OCI-LY3 (cell line): ENCODE results near the gene CFAP74.

Experiments used
- H2AFZ ChIP-seq: fragments of 200-600, 300-600 bp; shearing (Covaris generic); 2 replicates; pipeline ENCODE4 v1.6.0; 2014; ENCODE audit warnings: antibody characterized with exemption, low read depth, low read length
- H3K27ac ChIP-seq: fragments of 200-600, 300-600 bp; sonication (generic); 2 replicates; pipeline ENCODE4 v1.5.1; 2014; ENCODE audit warnings: mild to moderate bottlenecking, low read length, moderate library complexity, mixed read lengths
- H3K27me3 ChIP-seq: fragments of 200-600, 300-600 bp; sonication (generic); 2 replicates; pipeline ENCODE4 v1.6.1; 2014; ENCODE audit warnings: low read depth, low read length, mixed read lengths
- H3K36me3 ChIP-seq: fragments of 200-600, 300-600 bp; sonication (generic); replicated peaks from 2 replicates; pipeline ENCODE3; 2014; ENCODE audit warnings: low read depth, low read length, mixed read lengths
- H3K4me1 ChIP-seq: fragments of 300-600, 200-600 bp; sonication (generic); 2 replicates; pipeline ENCODE4 v1.6.1; 2014; ENCODE audit warnings: low read length, mixed read lengths
- H3K4me2 ChIP-seq: fragments of 200-600, 300-600 bp; sonication (generic); 2 replicates; pipeline ENCODE4 v1.6.1; 2014; ENCODE audit warnings: low read length, mixed read lengths
- H3K4me3 ChIP-seq: fragments of 300-600, 200-600 bp; sonication (generic); 2 replicates; pipeline ENCODE4 v1.5.1; 2014; ENCODE audit warnings: antibody characterized with exemption, mild to moderate bottlenecking, low read length, moderate library complexity
- H3K79me2 ChIP-seq: fragments of 300-600, 200-600 bp; shearing (Covaris generic); 2 replicates; pipeline ENCODE4 v1.6.1; 2014; ENCODE audit warnings: mild to moderate bottlenecking, low read length, mixed read lengths
- H3K9ac ChIP-seq: fragments of 300-600, 200-600 bp; shearing (Covaris generic); 2 replicates; pipeline ENCODE4 v1.6.0; 2014; ENCODE audit warnings: mild to moderate bottlenecking, low read length, moderate library complexity
- H3K9me3 ChIP-seq: fragments of 200-600, 300-600 bp; shearing (Covaris generic); 2 replicates; pipeline ENCODE4 v1.6.1; 2014; ENCODE audit warnings: low read length, mixed read lengths; ENCODE audit not compliant: insufficient read depth
- H4K20me1 ChIP-seq: fragments of 200-600, 300-600 bp; sonication (generic); 2 replicates; pipeline ENCODE4 v1.6.1; 2016; ENCODE audit warnings: low read length, mixed read lengths; ENCODE audit not compliant: insufficient read depth
- EZH2phosphoT487 ChIP-seq: fragments of 200-600 bp; shearing (Covaris generic); IDR thresholded peaks from 2 replicates; pipeline ENCODE4 v1.6.1; 2018; ENCODE audit warnings: antibody characterized with exemption, mixed run types, low read depth
- TF ChIP-seq, protein P1 (sequence below): fragments of 200-600, 300-600 bp; sonication (generic); IDR thresholded peaks from 2 replicates; pipeline ENCODE4 v1.5.1; 2014; ENCODE audit warnings: antibody characterized with exemption, low read length, low read depth

Gene CFAP74

DNA sequence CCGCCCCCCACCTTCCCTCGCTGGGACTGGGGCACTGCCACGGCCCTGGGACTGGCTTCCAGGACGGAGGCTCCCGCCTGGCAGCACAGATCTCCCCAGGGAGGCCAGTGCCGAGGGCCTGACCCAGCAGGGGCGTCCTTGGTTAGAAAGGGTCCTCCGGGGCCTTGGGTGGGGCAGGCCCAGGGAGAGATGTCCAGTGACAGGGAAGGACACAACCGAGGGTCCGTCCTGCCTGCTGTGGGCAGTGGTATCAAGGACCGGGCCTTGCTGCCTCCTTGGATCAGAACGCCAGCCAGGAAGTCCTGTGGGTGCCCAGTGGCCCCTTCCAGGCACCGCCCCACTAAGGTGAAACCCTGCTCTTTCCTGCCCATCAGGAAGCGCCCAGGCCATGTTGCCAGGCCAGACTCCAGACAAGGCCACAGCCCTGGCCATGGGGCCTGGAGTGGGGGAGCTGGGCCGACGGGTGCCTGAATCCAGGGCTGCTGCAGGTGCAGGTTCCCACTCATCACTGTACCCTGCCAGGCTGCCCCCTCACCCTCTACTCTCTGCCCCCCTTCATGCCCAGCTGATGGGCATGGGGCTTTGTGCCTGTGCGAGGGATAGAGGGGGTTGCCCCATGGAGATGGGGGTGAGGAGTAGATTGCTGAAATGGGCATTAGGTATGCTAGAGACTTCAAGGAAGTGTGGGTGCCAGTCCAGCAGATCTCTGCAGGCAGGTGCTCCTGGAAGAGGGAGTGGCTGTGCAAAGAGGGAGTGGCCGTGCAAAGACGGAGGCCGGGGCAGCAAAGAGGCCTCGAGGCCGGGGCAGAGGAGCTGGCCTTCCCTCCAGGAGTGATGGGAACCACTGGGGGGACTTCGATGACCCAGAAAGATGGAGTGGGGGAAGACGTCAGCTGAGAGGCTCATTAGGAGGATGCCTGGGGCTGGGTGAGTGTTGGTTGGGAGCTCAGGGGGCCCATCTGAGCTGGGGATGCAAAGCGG lies 44.5 kb upstream of the CFAP74 start:
- Histone ChIP-seq H3K4me2 (no peak overlapping the region), H3K79me2 (no peaks in the 10 kb centered on the region), H3K27me3 (peaks cover 10% of the 10 kb centered on the region; the same call in 1 of the 2 replicates), H3K4me3 (no peak overlapping the region), H3K4me1 (no peaks in the 10 kb centered on the region), H3K36me3 (no peaks in the 10 kb centered on the region), H3K9ac (no peak overlapping the region), H4K20me1 (no peaks in the 10 kb centered on the region), H3K9me3 (no peaks in the 10 kb centered on the region), H3K27ac (no peak overlapping the region), H2AFZ (no peak overlapping the region)
- TF ChIP-seq, protein P1, sequence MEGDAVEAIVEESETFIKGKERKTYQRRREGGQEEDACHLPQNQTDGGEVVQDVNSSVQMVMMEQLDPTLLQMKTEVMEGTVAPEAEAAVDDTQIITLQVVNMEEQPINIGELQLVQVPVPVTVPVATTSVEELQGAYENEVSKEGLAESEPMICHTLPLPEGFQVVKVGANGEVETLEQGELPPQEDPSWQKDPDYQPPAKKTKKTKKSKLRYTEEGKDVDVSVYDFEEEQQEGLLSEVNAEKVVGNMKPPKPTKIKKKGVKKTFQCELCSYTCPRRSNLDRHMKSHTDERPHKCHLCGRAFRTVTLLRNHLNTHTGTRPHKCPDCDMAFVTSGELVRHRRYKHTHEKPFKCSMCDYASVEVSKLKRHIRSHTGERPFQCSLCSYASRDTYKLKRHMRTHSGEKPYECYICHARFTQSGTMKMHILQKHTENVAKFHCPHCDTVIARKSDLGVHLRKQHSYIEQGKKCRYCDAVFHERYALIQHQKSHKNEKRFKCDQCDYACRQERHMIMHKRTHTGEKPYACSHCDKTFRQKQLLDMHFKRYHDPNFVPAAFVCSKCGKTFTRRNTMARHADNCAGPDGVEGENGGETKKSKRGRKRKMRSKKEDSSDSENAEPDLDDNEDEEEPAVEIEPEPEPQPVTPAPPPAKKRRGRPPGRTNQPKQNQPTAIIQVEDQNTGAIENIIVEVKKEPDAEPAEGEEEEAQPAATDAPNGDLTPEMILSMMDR, result no peak
- no peak for TF ChIP-seq EZH2phosphoT487

DNA sequence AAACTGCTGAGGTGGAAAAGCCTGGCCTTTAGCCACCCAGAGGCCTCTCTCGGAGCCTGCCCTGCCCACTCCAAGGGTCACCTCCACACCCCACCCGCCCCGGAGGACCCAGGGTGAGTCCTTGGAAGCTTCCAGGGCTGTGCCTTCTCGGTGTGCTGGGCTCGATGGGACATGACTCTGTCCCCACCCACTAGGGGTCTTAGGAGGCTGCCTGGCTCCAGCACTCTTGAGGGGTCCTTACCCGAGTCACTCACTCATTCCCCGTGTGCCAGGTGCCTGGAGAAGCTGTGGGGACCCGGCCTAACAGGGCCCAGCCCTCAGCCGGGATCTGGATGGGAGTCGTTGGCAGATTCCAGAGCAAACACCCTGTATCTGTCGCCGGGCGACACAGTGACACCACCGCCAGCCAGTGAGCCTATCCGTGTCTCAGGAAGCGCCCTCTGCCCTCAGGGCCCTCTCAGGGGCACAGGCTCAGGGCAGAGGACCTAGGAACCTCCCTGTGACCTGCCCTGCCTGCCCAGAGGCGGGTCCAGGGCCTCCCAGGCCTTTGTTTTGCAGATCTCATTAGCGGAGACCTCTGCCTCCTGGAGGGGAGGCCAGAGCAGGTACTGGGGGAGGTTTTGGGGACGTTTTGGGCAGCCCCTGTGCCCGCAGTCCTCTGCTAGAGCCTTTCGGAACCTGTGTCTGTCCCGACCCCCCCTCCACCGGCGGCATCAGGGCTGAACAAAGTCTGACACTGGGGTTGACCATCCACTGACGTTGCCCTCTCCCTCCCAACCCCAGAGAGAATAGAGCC lies 43.6 kb upstream of the CFAP74 start:
- Histone ChIP-seq H3K27me3 (peaks cover 10% of the 10 kb centered on the region; the same call in 1 of the 2 replicates), H3K79me2 (no peaks in the 10 kb centered on the region), H4K20me1 (no peaks in the 10 kb centered on the region), H3K36me3 (no peaks in the 10 kb centered on the region), H3K9ac (no peak overlapping the region), H3K4me3 (no peak overlapping the region), H3K4me2 (no peak overlapping the region), H2AFZ (no peak overlapping the region), H3K4me1 (no peaks in the 10 kb centered on the region), H3K9me3 (no peaks in the 10 kb centered on the region), H3K27ac (no peak overlapping the region)
- no peak for TF ChIP-seq EZH2phosphoT487
- TF ChIP-seq, protein P1, result no peak

DNA sequence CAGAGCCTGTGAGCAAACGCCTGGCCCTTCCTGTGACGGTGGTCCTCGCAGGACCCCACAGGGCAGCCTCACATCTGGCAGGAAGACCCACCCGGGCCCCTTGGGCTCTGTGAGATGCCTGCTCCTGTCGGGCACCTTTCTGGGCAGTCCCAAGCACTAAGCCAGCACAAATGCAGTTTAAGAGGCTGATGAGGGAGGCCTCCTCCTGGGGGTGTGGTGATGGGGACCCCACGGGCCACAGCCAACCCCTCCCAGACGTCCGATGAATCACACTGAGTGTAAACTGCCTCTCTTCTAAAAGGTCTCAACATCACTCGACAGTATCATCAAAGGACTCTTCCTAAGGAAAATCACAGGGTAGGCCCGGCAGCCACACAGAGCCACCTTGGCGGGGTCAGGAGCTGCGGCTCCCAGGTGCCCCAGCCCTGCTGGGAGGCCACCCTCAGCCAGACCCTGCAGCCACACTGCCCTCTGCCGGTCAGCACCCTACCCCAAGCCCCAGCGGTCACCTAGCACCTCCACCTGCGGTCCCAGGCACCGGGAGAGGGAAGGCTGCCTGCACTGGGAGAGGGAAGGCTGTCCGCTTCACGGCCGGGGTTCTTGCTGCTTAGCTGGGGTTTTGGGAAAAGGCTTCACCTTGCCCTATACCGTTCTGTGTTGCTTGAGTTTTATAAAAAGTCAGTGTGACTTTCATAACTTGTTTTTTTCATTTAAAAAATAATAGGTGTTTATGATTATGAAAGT lies 42.8 kb upstream of the CFAP74 start:
- Histone ChIP-seq H3K27ac (no peak overlapping the region), H3K9ac (no peak overlapping the region), H4K20me1 (no peaks in the 10 kb centered on the region), H3K36me3 (no peaks in the 10 kb centered on the region), H3K79me2 (no peaks in the 10 kb centered on the region), H3K4me1 (no peaks in the 10 kb centered on the region), H3K4me2 (no peak overlapping the region), H3K9me3 (no peaks in the 10 kb centered on the region), H2AFZ (no peak overlapping the region), H3K27me3 (peaks cover 10% of the 10 kb centered on the region; the same call in 1 of the 2 replicates), H3K4me3 (no peak overlapping the region)
- TF ChIP-seq EZH2phosphoT487, result no peak
- TF ChIP-seq, protein P1, result peak; percentile 71
